ENCODE results near the gene KIF16B. TPM values are rescaled to one million over a fixed set of nuclear protein-coding genes. Genes with fewer than 3 reads are reported as not detected.

The KIF16B gene
- total and polyA plus RNA-seq, 10 of the 15 experiments (the other 5 are each of a cell fraction or from before 2014, with no cell fraction given): 0.21 to 5.2 (median 3.0) TPM

- TF ChIP-seq EP300 (IDR thresholded peaks at IDR 0.05; ENCODE audit: borderline replicate concordance in 1 of 2, control insufficient read depth in 1 of 2, low read depth in 2 of 2, low read length in 2 of 2) (no peak), SMC3 (IDR thresholded peaks at IDR 0.05; ENCODE audit: borderline replicate concordance, low read length) (peak; percentile 82; the same call in 1 of the 2 replicates), ELK1 (IDR thresholded peaks at IDR 0.05; ENCODE audit: low read depth, low read length) (no peak), RAD21 (IDR thresholded peaks at IDR 0.05; ENCODE audit: insufficient read depth, low read depth, low read length) (peak; percentile 82), CBX5 (IDR thresholded peaks at IDR 0.05; ENCODE audit: low read depth) (no peak), CTCF (IDR thresholded peaks at IDR 0.05 in 2 of 3, conservative IDR thresholded peaks at IDR 0.05 in 1 of 3; ENCODE audit: control insufficient read depth in 2 of 3, extremely low read depth in 1 of 3, insufficient read depth in 1 of 3, low read depth in 3 of 3, low read length in 3 of 3) (peak; percentile 55 to 71 (median 55))
- Histone ChIP-seq H3K9ac (ENCODE audit: control insufficient read depth, insufficient read depth, low read length) (no peak overlapping the region), H2AFZ (ENCODE audit: control insufficient read depth, low read depth, low read length) (no peak overlapping the region), H3K4me1 (ENCODE audit: control insufficient read depth, insufficient read depth, low read length) (no peaks in the 10 kb centered on the region), H3K27me3 (replicated peaks in 1 of 2; ENCODE audit: control insufficient read depth in 2 of 2, insufficient read depth in 2 of 2, low read length in 1 of 2) (no peaks in the 10 kb centered on the region), H3K4me2 (ENCODE audit: control insufficient read depth, insufficient read depth) (no peak overlapping the region), H3K27ac (ENCODE audit: control insufficient read depth, insufficient read depth) (no peak overlapping the region), H3K79me2 (ENCODE audit: control insufficient read depth, insufficient read depth, low read length) (no peaks in the 10 kb centered on the region), H3K4me3 (no peak overlapping the region), H3K9me3 (replicated peaks; ENCODE audit: control insufficient read depth, insufficient read depth, low read length) (no peaks in the 10 kb centered on the region), H3K36me3 (ENCODE audit: control insufficient read depth in 2 of 2, insufficient read depth in 2 of 2, low read length in 1 of 2) (no peaks in the 10 kb centered on the region), H4K20me1 (ENCODE audit: control insufficient read depth, insufficient read depth) (no peaks in the 10 kb centered on the region)
- CTCF ChIA-PET: interaction anchor here (0.6 to 4.1 kb wide), 22 partner anchors 9 to 984 kb away, joined by 3 to 39 read pairs (median 4); no protein-coding TSS in a partner anchor
- FAIRE-seq: peak; percentile 44
- no TSS peak for BruUV-seq (replicated peaks)
- peak; percentile 81 for ATAC-seq
- DNase-seq (ENCODE audit: low read depth, low spot score): peak; percentile 28
- 1% methylated on average over 3 of the region's 3 CpGs for WGBS (ENCODE audit: insufficient coverage, insufficient replicate concordance, low lambda C conversion rate, missing lambda C conversion rate)
- SMC1A ChIA-PET (ENCODE audit: uncharacterized antibody, unreplicated experiment): interaction anchor here (0.8 to 3.8 kb wide), 16 partner anchors 10 to 1224 kb away, joined by 3 to 27 read pairs (median 4); no protein-coding TSS in a partner anchor
- intact Hi-C loops (cut with micrococcal nuclease; ENCODE audit: unreplicated experiment): loop anchor here (1.0 to 10.0 kb wide), 5 partner anchors 197 to 1209 kb away; no protein-coding TSS in a partner anchor
- in situ Hi-C loops (cut with MboI): loop anchor here (25.0 kb wide), 1 partner anchor 764 kb away; no protein-coding TSS in a partner anchor
- POLR2A ChIA-PET: no interaction called here
- RAD21 ChIA-PET (ENCODE audit: unreplicated experiment): interaction anchor here (0.6 to 1.7 kb wide), 10 partner anchors 123 to 789 kb away, joined by 3 to 14 read pairs (median 4); no protein-coding TSS in a partner anchor
Observed at GRCh38 chr20:16476032-16476431, 97.2 kb downstream of the KIF16B start.

Measured in GM12878 (cell line).